ENCODE results near the gene SLC44A5.

DNA sequence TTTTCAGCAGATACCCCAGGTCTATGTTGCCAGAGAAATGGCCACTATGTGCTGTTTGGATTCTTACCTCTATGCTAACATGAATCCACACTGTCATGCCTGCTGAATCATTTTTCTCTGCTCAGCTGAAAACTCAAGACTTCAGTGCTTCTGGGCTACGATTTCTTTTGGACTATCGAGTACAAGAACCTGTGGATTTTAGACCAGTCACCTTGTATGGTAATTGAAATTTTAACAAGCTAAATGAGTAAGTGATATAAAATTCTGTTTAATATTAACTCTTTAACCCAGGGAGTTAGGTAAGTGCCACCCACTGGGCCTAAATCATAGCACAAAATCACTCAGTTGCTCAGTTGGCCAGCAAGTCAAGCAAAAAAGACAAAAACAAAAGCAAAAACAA lies 440.9 kb downstream of the SLC44A5 start:
- TF ChIP-seq, protein P1, sequence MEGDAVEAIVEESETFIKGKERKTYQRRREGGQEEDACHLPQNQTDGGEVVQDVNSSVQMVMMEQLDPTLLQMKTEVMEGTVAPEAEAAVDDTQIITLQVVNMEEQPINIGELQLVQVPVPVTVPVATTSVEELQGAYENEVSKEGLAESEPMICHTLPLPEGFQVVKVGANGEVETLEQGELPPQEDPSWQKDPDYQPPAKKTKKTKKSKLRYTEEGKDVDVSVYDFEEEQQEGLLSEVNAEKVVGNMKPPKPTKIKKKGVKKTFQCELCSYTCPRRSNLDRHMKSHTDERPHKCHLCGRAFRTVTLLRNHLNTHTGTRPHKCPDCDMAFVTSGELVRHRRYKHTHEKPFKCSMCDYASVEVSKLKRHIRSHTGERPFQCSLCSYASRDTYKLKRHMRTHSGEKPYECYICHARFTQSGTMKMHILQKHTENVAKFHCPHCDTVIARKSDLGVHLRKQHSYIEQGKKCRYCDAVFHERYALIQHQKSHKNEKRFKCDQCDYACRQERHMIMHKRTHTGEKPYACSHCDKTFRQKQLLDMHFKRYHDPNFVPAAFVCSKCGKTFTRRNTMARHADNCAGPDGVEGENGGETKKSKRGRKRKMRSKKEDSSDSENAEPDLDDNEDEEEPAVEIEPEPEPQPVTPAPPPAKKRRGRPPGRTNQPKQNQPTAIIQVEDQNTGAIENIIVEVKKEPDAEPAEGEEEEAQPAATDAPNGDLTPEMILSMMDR (IDR thresholded peaks at IDR 0.05; ENCODE audit: low read length), result no peak
- TF ChIP-seq EZH2 (IDR thresholded peaks at IDR 0.05; ENCODE audit: borderline replicate concordance, low read length), result no peak

All from OCI-LY1 (cell line).